Common myeloid progenitor, CD34-positive (primary cell): ENCODE results near the gene RPL13A.
A peak's percentile ranks its signal among the peaks of the same experiment; 100 is the strongest.

ENCODE experiments used
- CTCF ChIA-PET: fragments of 350-600 bp; sonication (Branson Sonifier 250); formaldehyde crosslinking; loops from one replicate; lab custom pipeline; 2021; ENCODE audit warnings: antibody characterized with exemption; lab: Charles Lee
- POLR2A ChIA-PET: fragments of 350-600 bp; sonication (Branson Sonifier 250); formaldehyde crosslinking; loops from one replicate; lab custom pipeline; 2021; ENCODE audit warnings: antibody characterized with exemption; lab: Charles Lee
- DNase-seq, 3 donors: peaks; one replicate each; pipeline versions ENCODE4 v3.0.0 to v3.0.0-alpha.2; 2013
- H3K27ac ChIP-seq, 2 experiments: 1 replicate in 1 of 2; 2 replicates in 1 of 2; pipeline ENCODE4 v1.7.0; 2013; ENCODE audit warnings: inconsistent platforms in 2 of 2, low read length in 2 of 2, mild to moderate bottlenecking in 2 of 2, low read depth in 1 of 2, moderate library complexity in 1 of 2; ENCODE audit not compliant: severe bottlenecking in 2 of 2, insufficient read depth in 1 of 2, poor library complexity in 1 of 2
- H3K27me3 ChIP-seq, 5 experiments: replicated peaks in 2 of 5; 1 replicate in 3 of 5; 2 replicates in 2 of 5; pipeline versions ENCODE4 v1.6.1 to v1.7.0; 2013; ENCODE audit warnings: low read length in 4 of 5, mild to moderate bottlenecking in 2 of 5, moderate library complexity in 2 of 5, inconsistent platforms in 1 of 5; ENCODE audit not compliant: insufficient read depth in 5 of 5, control insufficient read depth in 4 of 5
- H3K36me3 ChIP-seq, 4 experiments: 1 replicate in 2 of 4; 2 replicates in 2 of 4; pipeline versions ENCODE4 v1.6.1 to v1.7.0; 2013; ENCODE audit warnings: low read length in 3 of 4, control low read depth in 1 of 4, mild to moderate bottlenecking in 1 of 4; ENCODE audit not compliant: control insufficient read depth in 4 of 4, insufficient read depth in 4 of 4
- H3K4me1 ChIP-seq, 4 experiments: 1 replicate in 3 of 4; 2 replicates in 1 of 4; pipeline versions ENCODE4 v1.6.1 to v1.7.1; 2013; ENCODE audit warnings: low read length in 3 of 4, mild to moderate bottlenecking in 3 of 4, control low read depth in 1 of 4, inconsistent platforms in 1 of 4, moderate library complexity in 1 of 4; ENCODE audit not compliant: control insufficient read depth in 4 of 4, insufficient read depth in 4 of 4; ENCODE audit errors: control extremely low read depth in 1 of 4
- H3K4me3 ChIP-seq, 7 experiments: 1 replicate in 4 of 7; 2 replicates in 3 of 7; pipeline versions ENCODE4 v1.5.1 to v1.7.0; 2013; ENCODE audit warnings: mild to moderate bottlenecking in 7 of 7, low read length in 6 of 7, moderate library complexity in 6 of 7, inconsistent platforms in 2 of 7, low read depth in 2 of 7, control low read depth in 1 of 7; ENCODE audit not compliant: insufficient read depth in 4 of 7, control insufficient read depth in 1 of 7; ENCODE audit errors: extremely low read depth in 1 of 7
- H3K9me3 ChIP-seq, 5 experiments: 1 replicate in 4 of 5; 2 replicates in 1 of 5; pipeline versions ENCODE4 v1.6.1 to v1.7.1; 2013; ENCODE audit warnings: low read length in 4 of 5, mild to moderate bottlenecking in 2 of 5, inconsistent platforms in 1 of 5, low read depth in 1 of 5, moderate library complexity in 1 of 5; ENCODE audit not compliant: control insufficient read depth in 4 of 5, insufficient read depth in 2 of 5; ENCODE audit errors: control extremely low read depth in 1 of 5
- WGBS: methylation state at CpG from one replicate; pipeline ENCODE4 v1.1.5; 2013; ENCODE audit not compliant: insufficient coverage; 5-methylcytosine and 5-hydroxymethylcytosine counted together

The RPL13A gene

DNA sequence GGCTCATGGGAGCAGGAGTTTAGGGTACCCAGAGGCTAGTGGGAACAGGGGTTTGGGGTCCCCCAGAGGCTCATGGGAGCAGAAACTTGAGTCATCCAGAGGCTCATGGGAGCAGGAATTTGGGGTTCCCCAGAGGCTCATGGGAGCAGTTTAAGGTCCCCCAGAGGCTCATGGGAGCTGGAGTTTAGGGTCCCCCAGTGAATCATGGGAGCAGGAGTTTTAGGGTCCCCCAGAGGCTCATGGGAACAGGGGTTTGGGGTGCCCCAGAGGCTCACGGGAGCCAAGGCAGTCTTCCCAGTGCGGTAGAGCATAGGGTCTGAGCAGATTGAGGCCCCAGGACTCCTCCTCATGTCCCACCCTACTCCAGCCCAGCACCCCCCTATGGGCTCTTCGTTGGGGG, 22.0 kb upstream of the RPL13A start:
- Histone ChIP-seq H3K4me3 (no peak overlapping the region), H3K27ac (no peak overlapping the region), H3K27me3 (no peaks in the 10 kb centered on the region), H3K9me3 (no peaks in the 10 kb centered on the region), H3K36me3 (peaks cover 2 to 37% (median 20%) of the 10 kb centered on the region in 4 experiments), H3K4me1 (peaks cover 0 to 23% (median 20%) of the 10 kb centered on the region in 4 experiments)
- WGBS: 92% methylated on average over 2 of the region's 3 CpGs
- no peak for DNase-seq
- CTCF ChIA-PET: interaction anchor here (0.7 to 2.5 kb wide), 4 partner anchors 8 to 105 kb away, joined by 3 to 9 read pairs (median 3); partner anchors contain the start of gene FLT3LG
- POLR2A ChIA-PET: no interaction called here

GRCh38 chr19:49468199-49468598, 19.2 kb upstream of the RPL13A start:
- Histone ChIP-seq H3K36me3 (peaks cover 2 to 29% (median 18%) of the 10 kb centered on the region in 4 experiments), H3K4me3 (no peak overlapping the region), H3K9me3 (no peaks in the 10 kb centered on the region), H3K27me3 (no peaks in the 10 kb centered on the region), H3K27ac (peak overlapping the region in 1 of 2 experiments; percentile 61), H3K4me1 (peaks cover 4 to 40% (median 39%) of the 10 kb centered on the region in 4 experiments)
- DNase-seq: no peak
- 98% methylated on average over 16 of the region's 19 CpGs for WGBS
- ChIA-PET CTCF (interaction anchor here (0.6 kb wide), 1 partner anchor 206 kb away, joined by 5 read pairs; no protein-coding TSS in a partner anchor), POLR2A (no interaction called here)

- 38% methylated on average over 14 of the region's 15 CpGs for WGBS
- peaks cover 4 to 47% (median 44%) of the 10 kb centered on the region in 4 experiments for H3K4me1 ChIP-seq
- no peaks in the 10 kb centered on the region for H3K9me3 ChIP-seq
- POLR2A ChIA-PET: interaction anchor here (0.6 to 2.0 kb wide), 2 partner anchors 15 to 65 kb away, joined by 3 to 9 read pairs; partner anchors contain the start of gene ALDH16A1
- H3K36me3 ChIP-seq: peaks cover 2 to 29% (median 17%) of the 10 kb centered on the region in 4 experiments
- peak overlapping the region; percentile 36 to 61 for H3K27ac ChIP-seq
- CTCF ChIA-PET: interaction anchor here (0.7 to 3.2 kb wide), 5 partner anchors 13 to 150 kb away, joined by 3 to 23 read pairs (median 5); partner anchors contain the start of genes ALDH16A1 and PIH1D1
- H3K27me3 ChIP-seq: no peaks in the 10 kb centered on the region
- DNase-seq: peak; percentile 93 to 98 (median 96)
- no peak overlapping the region for H3K4me3 ChIP-seq
These were observed 18.5 kb upstream of the RPL13A start for GRCh38 chr19:49468746-49469447.

- Histone ChIP-seq H3K4me3 (peak overlapping the region in 2 of 7 experiments; percentile 28 to 36), H3K27ac (peak overlapping the region; percentile 11 to 57), H3K9me3 (no peaks in the 10 kb centered on the region), H3K27me3 (no peaks in the 10 kb centered on the region), H3K36me3 (peaks cover 2 to 18% (median 9%) of the 10 kb centered on the region in 4 experiments), H3K4me1 (peaks cover 4 to 56% (median 51%) of the 10 kb centered on the region in 4 experiments)
- ChIA-PET POLR2A (interaction anchor here (0.8 to 2.0 kb wide), 3 partner anchors 12 to 18 kb away, joined by 3 to 9 read pairs (median 4); partner anchors contain the start of genes ALDH16A1 and PIH1D1), CTCF (interaction anchor here (1.0 to 3.2 kb wide), 16 partner anchors 9 to 245 kb away, joined by 3 to 23 read pairs (median 4); partner anchors contain the start of genes ALDH16A1 and PIH1D1)
- WGBS: 18% methylated on average over 15 of the region's 25 CpGs
- DNase-seq: peak; percentile 89 to 97 (median 97)
These were observed 17.4 kb upstream of the RPL13A start for GRCh38 chr19:49469828-49470614.

- ChIA-PET CTCF (interaction anchor here (1.0 to 3.2 kb wide), 16 partner anchors 8 to 245 kb away, joined by 3 to 23 read pairs (median 4); partner anchors contain the start of genes ALDH16A1 and PIH1D1), POLR2A (interaction anchor here (0.8 to 2.0 kb wide), 3 partner anchors 12 to 19 kb away, joined by 3 to 9 read pairs (median 4); partner anchors contain the start of genes ALDH16A1 and PIH1D1)
- no peaks in the 10 kb centered on the region for H3K9me3 ChIP-seq
- no peak for DNase-seq
- H3K4me1 ChIP-seq: peaks cover 4 to 62% (median 53%) of the 10 kb centered on the region in 4 experiments
- WGBS: 50% methylated on average over 6 of the region's 8 CpGs
- no peaks in the 10 kb centered on the region for H3K27me3 ChIP-seq
- H3K36me3 ChIP-seq: peaks cover 2 to 13% (median 6%) of the 10 kb centered on the region in 4 experiments
- H3K27ac ChIP-seq: peak overlapping the region in 1 of 2 experiments; percentile 57
- no peak overlapping the region for H3K4me3 ChIP-seq
These were observed 16.8 kb upstream of the RPL13A start for GRCh38 chr19:49470615-49470978.

DNA sequence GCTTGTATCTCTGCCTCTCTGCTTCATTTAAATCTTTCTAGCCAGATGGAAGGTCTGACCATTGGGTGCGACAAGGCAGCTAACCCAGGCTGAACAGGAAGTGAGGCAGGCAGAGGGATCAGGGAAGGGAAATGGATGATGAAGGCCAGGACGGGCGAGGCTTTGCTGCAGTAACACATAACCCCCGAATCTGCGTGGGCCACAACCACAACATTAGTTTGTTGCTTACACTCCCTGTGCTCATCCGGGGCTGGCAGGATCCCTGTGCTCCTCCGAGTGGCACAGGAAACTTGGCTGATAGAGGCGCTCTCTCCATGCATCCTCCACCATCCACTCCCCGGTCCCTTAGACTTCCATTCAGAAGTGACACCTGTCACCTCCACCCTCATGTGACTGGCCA, 14.5 kb upstream of the RPL13A start:
- H3K9me3 ChIP-seq: no peaks in the 10 kb centered on the region
- DNase-seq: no peak
- no peaks in the 10 kb centered on the region for H3K27me3 ChIP-seq
- peaks cover 0 to 4% (median 1%) of the 10 kb centered on the region in 4 experiments for H3K36me3 ChIP-seq
- no peak overlapping the region for H3K27ac ChIP-seq
- WGBS: 77% methylated on average over 9 of the region's 9 CpGs
- peaks cover 4 to 66% (median 59%) of the 10 kb centered on the region in 4 experiments for H3K4me1 ChIP-seq
- CTCF ChIA-PET: interaction anchor here (0.7 to 2.5 kb wide), 16 partner anchors 10 to 151 kb away, joined by 3 to 23 read pairs (median 4); partner anchors contain the start of genes ALDH16A1, NOSIP and PIH1D1
- H3K4me3 ChIP-seq: no peak overlapping the region
- POLR2A ChIA-PET: interaction anchor here (0.5 kb wide), 2 partner anchors 15 to 101 kb away, joined by 3 to 4 read pairs; no protein-coding TSS in a partner anchor
